Cardiac muscle cell (in vitro differentiated cells and primary cell): Measurements from ENCODE around the gene ATP5PF. TPM values are rescaled to one million over a fixed set of nuclear protein-coding genes. Genes with fewer than 3 reads are reported as not detected.

ENCODE experiments used
- DNase-seq, 2 donors: peaks; one replicate each; pipeline versions ENCODE4 v3.0.0 to v3.0.0-alpha.2; 2010 to 2017; ENCODE audit warnings: low read depth in 1 of 2, low spot score in 1 of 2
- H3K27ac ChIP-seq: fragments of 200-600 bp; sonication (generic); 2 replicates; pipeline ENCODE4 v1.5.1; 2016
- H3K27me3 ChIP-seq: fragments of 200-600 bp; sonication (generic); 2 replicates; pipeline ENCODE4 v1.6.0; 2016; ENCODE audit warnings: control low read depth
- H3K36me3 ChIP-seq: fragments of 200-600 bp; sonication (generic); 2 replicates; pipeline ENCODE4 v1.5.1; 2016; ENCODE audit warnings: control low read depth
- H3K4me1 ChIP-seq: fragments of 200-600 bp; sonication (generic); 2 replicates; pipeline ENCODE4 v1.8.1; 2017; ENCODE audit warnings: low read depth, mild to moderate bottlenecking, mixed run types
- H3K4me3 ChIP-seq: fragments of 200-600 bp; sonication (generic); 2 replicates; pipeline ENCODE4 v1.5.1; 2016; ENCODE audit warnings: mild to moderate bottlenecking
- H3K9me3 ChIP-seq: fragments of 200-600 bp; sonication (generic); 2 replicates; pipeline ENCODE4 v1.5.1; 2017; ENCODE audit warnings: low read depth, mild to moderate bottlenecking, control low read depth
- CTCF ChIP-seq: IDR thresholded peaks from 2 replicates; pipeline ENCODE4 v1.5.1; 2012; ENCODE audit warnings: low read depth, mild to moderate bottlenecking, low read length
- polyA plus RNA-seq: library from polyadenylated mRNA; unstranded; fragments of >200 nt; fragmentation: Nextera tagmentation; extraction: Ambion mirVana; gene quantifications from 2 replicates; pipeline ENCODE4 v1.2.1, GENCODE V29; 2016
- total RNA-seq: library from RNA; depleted of rRNA; stranded (reverse); fragments of >200 nt; gene quantifications from 2 replicates; pipeline ENCODE4 v1.2.3, GENCODE V29; 2016

ATP5PF gene
- total and polyA plus RNA-seq, 2 experiments from 2014 or later: 252 to 1,079 TPM

- no peak for TF ChIP-seq CTCF
- no peaks in the 10 kb centered on the region for H3K27me3 ChIP-seq
- no peaks in the 10 kb centered on the region for H3K9me3 ChIP-seq
- no peak for DNase-seq
- H3K36me3 ChIP-seq: peaks cover 37% of the 10 kb centered on the region
- no peak overlapping the region for H3K4me3 ChIP-seq
- H3K27ac ChIP-seq: peak overlapping the region; percentile 38
- no peaks in the 10 kb centered on the region for H3K4me1 ChIP-seq
These were observed 21.7 kb upstream of the ATP5PF start for GRCh38 chr21:25756190-25756932.

- Histone ChIP-seq H3K4me1 (no peaks in the 10 kb centered on the region), H3K27me3 (no peaks in the 10 kb centered on the region), H3K27ac (no peak overlapping the region), H3K9me3 (no peaks in the 10 kb centered on the region), H3K4me3 (no peak overlapping the region), H3K36me3 (peaks cover 15% of the 10 kb centered on the region)
- TF ChIP-seq CTCF: no peak
- DNase-seq: no peak
These were observed 17.7 kb upstream of the ATP5PF start for GRCh38 chr21:25752416-25752815.

GRCh38 chr21:25750085-25750484 lies 15.4 kb upstream of the ATP5PF start:
- DNase-seq: no peak
- Histone ChIP-seq H3K9me3 (no peaks in the 10 kb centered on the region), H3K4me1 (no peaks in the 10 kb centered on the region), H3K4me3 (no peak overlapping the region), H3K27me3 (no peaks in the 10 kb centered on the region), H3K36me3 (peaks cover 30% of the 10 kb centered on the region), H3K27ac (no peak overlapping the region)
- no peak for TF ChIP-seq CTCF

GRCh38 chr21:25744854-25745253 lies 10.2 kb upstream of the ATP5PF start:
- Histone ChIP-seq H3K27me3 (no peaks in the 10 kb centered on the region), H3K4me3 (no peak overlapping the region), H3K9me3 (no peaks in the 10 kb centered on the region), H3K36me3 (peaks cover 26% of the 10 kb centered on the region), H3K27ac (no peak overlapping the region), H3K4me1 (no peaks in the 10 kb centered on the region)
- no peak for DNase-seq
- TF ChIP-seq CTCF: no peak

- peaks cover 5% of the 10 kb centered on the region for H3K4me1 ChIP-seq
- no peak overlapping the region for H3K27ac ChIP-seq
- DNase-seq: no peak
- no peak for TF ChIP-seq CTCF
- H3K36me3 ChIP-seq: peaks cover 26% of the 10 kb centered on the region
- no peaks in the 10 kb centered on the region for H3K27me3 ChIP-seq
- no peaks in the 10 kb centered on the region for H3K9me3 ChIP-seq
- no peak overlapping the region for H3K4me3 ChIP-seq
These were observed 8.2 kb upstream of the ATP5PF start for GRCh38 chr21:25742900-25743299.
